Activated CD4-positive, CD25-positive, alpha-beta regulatory T cell (primary cell): ENCODE data around the gene MRPS2.
"Not testable (repeated sequence)": the region's sequence is repeated elsewhere in the genome, so short reads cannot be mapped to it uniquely, and the experiment has no call there.

ENCODE experiments used
- DNase-seq, 4 experiments: peaks; one replicate each; lab custom pipeline; 2025; lab: John Stamatoyannopoulos, UW

Gene MRPS2

GRCh38 chr9:135514342-135515082 lies 14.0 kb downstream of the MRPS2 start:
- no peak for DNase-seq

- DNase-seq = no peak
These were observed 14.8 kb downstream of the MRPS2 start for GRCh38 chr9:135515083-135515951.

- DNase-seq = no peak
These were observed 15.8 kb downstream of the MRPS2 start for GRCh38 chr9:135516132-135516860.

- no peak for DNase-seq
These were observed 16.9 kb downstream of the MRPS2 start for GRCh38 chr9:135517407-135517822.

- no peak for DNase-seq
These were observed 18.9 kb downstream of the MRPS2 start for GRCh38 chr9:135519179-135519971.

- no peak for DNase-seq
These were observed 20.6 kb downstream of the MRPS2 start, which contains the start of gene LCN1 for GRCh38 chr9:135520916-135521607. Gene LCN1 (plus strand): TSS chr9:135521440. CDS start chr9:135521498, 58 bp downstream.

GRCh38 chr9:135521608-135522095 lies 21.2 kb downstream of the MRPS2 start:
- DNase-seq = no peak

- no peak for DNase-seq
These were observed 21.8 kb downstream of the MRPS2 start for GRCh38 chr9:135522137-135522877.

GRCh38 chr9:135522931-135523330 lies 22.4 kb downstream of the MRPS2 start:
- no peak for DNase-seq

- no peak for DNase-seq
These were observed 23.1 kb downstream of the MRPS2 start for GRCh38 chr9:135523521-135524129.

- DNase-seq = no peak
These were observed 23.8 kb downstream of the MRPS2 start for GRCh38 chr9:135524130-135524861.

- DNase-seq = no peak
These were observed 25.0 kb downstream of the MRPS2 start for GRCh38 chr9:135525241-135526088.

GRCh38 chr9:135526089-135526729 lies 25.7 kb downstream of the MRPS2 start:
- DNase-seq = no peak

- DNase-seq = no peak
These were observed 26.5 kb downstream of the MRPS2 start for GRCh38 chr9:135526730-135527571.

GRCh38 chr9:135528842-135529435 lies 28.5 kb downstream of the MRPS2 start:
- DNase-seq = not testable (repeated sequence)

GRCh38 chr9:135530146-135530545 lies 29.7 kb downstream of the MRPS2 start:
- DNase-seq = no peak
